ENCODE measurements around the gene ZNF536. TPM values are rescaled to one million over a fixed set of nuclear protein-coding genes. Genes with fewer than 3 reads are reported as not detected.

Gene ZNF536
- total and polyA plus RNA-seq, 9 of the 15 experiments (the other 6 are each of a cell fraction or from before 2014, with no cell fraction given): not detected

GRCh38 chr19:30369833-30370232 is 2.4 kb upstream of the ZNF536 start:
- H3K79me2 ChIP-seq (ENCODE audit: control insufficient read depth, insufficient read depth, low read length): no peaks in the 10 kb centered on the region
- no peaks in the 10 kb centered on the region for H3K9me1 ChIP-seq (ENCODE audit: control insufficient read depth, insufficient read depth, low read length)
- H3K4me2 ChIP-seq (ENCODE audit: insufficient read depth, low read length): no peak overlapping the region
- no peaks in the 10 kb centered on the region for H3K9me3 ChIP-seq (replicated peaks; ENCODE audit: control insufficient read depth, insufficient read depth, low read depth, low read length)
- no peak overlapping the region for H3K4me3 ChIP-seq
- DNase-seq (ENCODE audit: extremely low read depth in 1 of 4, low spot score in 3 of 4): no peak
- BruUV-seq (replicated peaks): no TSS peak
- intact Hi-C loops (cut with micrococcal nuclease) (no loop called here), in situ Hi-C loops (cut with MboI) (no loop called here)
- ChIA-PET CTCF (ENCODE audit: low intra/inter-chr PET ratio) (no interaction called here), POLR2A (no interaction called here)
- peaks cover 0 to 26% of the 10 kb centered on the region in 2 experiments; a peak in 4 of 5 replicates for H3K27me3 ChIP-seq (ENCODE audit: control insufficient read depth in 2 of 2, insufficient read depth in 2 of 2, low read length in 2 of 2)
- H3K27ac ChIP-seq (ENCODE audit: extremely low read depth, low read depth, low read length): no peak overlapping the region
- no peak overlapping the region for H3K9ac ChIP-seq (ENCODE audit: insufficient read depth in 1 of 2, low read depth in 2 of 2, low read length in 2 of 2)
- no peak for ATAC-seq
- H3K4me1 ChIP-seq (replicated peaks in 1 of 2; ENCODE audit: control insufficient read depth in 2 of 2, insufficient read depth in 2 of 2, low read length in 2 of 2): peaks cover 0 to 4% of the 10 kb centered on the region in 2 experiments; a peak in 1 of 5 replicates
- H2AFZ ChIP-seq (ENCODE audit: low read depth, low read length): no peak overlapping the region
- TF ChIP-seq CTCF (IDR thresholded peaks at IDR 0.05 in 2 of 3, conservative IDR thresholded peaks at IDR 0.05 in 1 of 3; ENCODE audit: insufficient read depth in 2 of 3, low read depth in 1 of 3, low read length in 3 of 3) (no peak), RBM25 (IDR thresholded peaks at IDR 0.05; ENCODE audit: low read depth, low read length, severe bottlenecking) (no peak), RBM14 (IDR thresholded peaks at IDR 0.05; ENCODE audit: borderline replicate concordance, insufficient read depth, low read depth, low read length) (no peak)
- WGBS (ENCODE audit: insufficient coverage, low coverage, missing lambda C conversion rate): 0% methylated on average over 6 of the region's 6 CpGs
- no peaks in the 10 kb centered on the region for H3K36me3 ChIP-seq (ENCODE audit: control insufficient read depth, insufficient read depth, low read length)
- H4K20me1 ChIP-seq (replicated peaks; ENCODE audit: control insufficient read depth, insufficient read depth, low read length): peaks cover 8% of the 10 kb centered on the region; the same call in 1 of the 2 replicates
- no peak for FAIRE-seq
